Activated CD8-positive, alpha-beta T cell treated with anti-CD3 and anti-CD28 coated beads, Interleukin-2, amount 10 ng/mL, durations not matched to agents 7 days and 5 days (primary cell): Measurements from ENCODE around the gene ATE1. TPM values are rescaled to one million over a fixed set of nuclear protein-coding genes. Genes with fewer than 3 reads are reported as not detected.

ENCODE experiments used
- ATAC-seq: fragments of 150-1000 bp; cut with Tn5 transposase; one replicate; pipeline ENCODE4 v1.10.0; 2021; ENCODE audit warnings: moderate library complexity
- CTCF ChIA-PET: fragments of 350-600 bp; sonication (Branson Sonifier 250); formaldehyde crosslinking; loops from one replicate; lab custom pipeline; 2021; ENCODE audit warnings: antibody characterized with exemption; lab: Charles Lee
- POLR2A ChIA-PET: fragments of 350-600 bp; sonication (Branson Sonifier 250); formaldehyde crosslinking; loops from one replicate; lab custom pipeline; 2021; ENCODE audit warnings: antibody characterized with exemption; lab: Charles Lee
- DNase-seq: peaks from one replicate; pipeline ENCODE4 v3.0.0-alpha.2; 2020
- H3K27ac Mint-ChIP-seq: one replicate; pipeline ENCODE4 v1.8.0; 2021; ENCODE audit warnings: mild to moderate bottlenecking, mixed read lengths
- H3K27me3 Mint-ChIP-seq: one replicate; pipeline ENCODE4 v1.8.0; 2021; ENCODE audit warnings: low read depth, mixed read lengths
- H3K36me3 Mint-ChIP-seq: one replicate; pipeline ENCODE4 v1.8.0; 2021; ENCODE audit warnings: low read depth, mixed read lengths
- H3K4me1 Mint-ChIP-seq: one replicate; pipeline ENCODE4 v1.8.0; 2021; ENCODE audit warnings: low read depth, mixed read lengths
- H3K4me3 Mint-ChIP-seq: one replicate; pipeline ENCODE4 v1.8.0; 2021; ENCODE audit warnings: mild to moderate bottlenecking, mixed read lengths
- H3K9me3 Mint-ChIP-seq: one replicate; pipeline ENCODE4 v1.8.0; 2022; ENCODE audit warnings: mixed read lengths; ENCODE audit not compliant: insufficient read depth
- total RNA-seq, 2 experiments: library from RNA; stranded (reverse); gene quantifications; one replicate each; pipeline ENCODE4 v1.2.3, GENCODE V29; 2021

ATE1 gene
- total RNA-seq, 2 experiments from 2014 or later, result 20.2 to 26.0 TPM

DNA sequence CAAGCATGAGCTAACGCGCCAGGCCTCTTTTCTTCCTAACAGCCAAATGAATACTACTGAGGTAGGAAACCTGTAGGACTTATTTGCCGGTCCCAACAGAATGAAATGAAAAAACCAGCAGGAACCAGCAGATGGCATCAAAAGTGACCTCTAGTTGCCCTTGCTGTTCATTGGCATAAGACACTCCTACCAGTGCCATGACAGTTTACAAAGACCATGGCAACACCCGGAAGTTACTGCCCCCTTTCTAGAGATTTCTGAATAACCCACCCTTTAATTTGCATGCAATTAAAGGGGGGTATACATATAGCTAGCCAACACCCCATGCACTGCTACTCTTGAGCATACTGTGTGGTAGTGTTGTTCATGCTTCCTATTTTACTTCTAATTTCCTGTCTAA is 65.2 kb downstream of the ATE1 start:
- CTCF ChIA-PET, result no interaction called here
- peaks cover 4% of the 10 kb centered on the region for H3K9me3 Mint-ChIP-seq
- H3K27ac Mint-ChIP-seq, result no peak overlapping the region
- POLR2A ChIA-PET, result no interaction called here
- no peak for ATAC-seq
- DNase-seq, result no peak
- H3K27me3 Mint-ChIP-seq, result no peaks in the 10 kb centered on the region
- H3K4me1 Mint-ChIP-seq, result peaks cover 2% of the 10 kb centered on the region
- no peak overlapping the region for H3K4me3 Mint-ChIP-seq
- H3K36me3 Mint-ChIP-seq, result peaks cover 14% of the 10 kb centered on the region

- Mint-ChIP-seq H3K9me3 (peaks cover 4% of the 10 kb centered on the region), H3K36me3 (peaks cover 20% of the 10 kb centered on the region), H3K4me3 (no peak overlapping the region), H3K4me1 (peaks cover 2% of the 10 kb centered on the region), H3K27ac (no peak overlapping the region), H3K27me3 (no peaks in the 10 kb centered on the region)
- ATAC-seq, result no peak
- CTCF ChIA-PET, result no interaction called here
- DNase-seq, result no peak
- POLR2A ChIA-PET, result no interaction called here
Measured at GRCh38 chr10:121862042-121862441, 65.8 kb downstream of the ATE1 start.

GRCh38 chr10:121860810-121861209 is 67.0 kb downstream of the ATE1 start:
- Mint-ChIP-seq H3K4me3 (no peak overlapping the region), H3K27me3 (no peaks in the 10 kb centered on the region), H3K9me3 (peaks cover 4% of the 10 kb centered on the region), H3K4me1 (peaks cover 2% of the 10 kb centered on the region), H3K27ac (no peak overlapping the region), H3K36me3 (peaks cover 20% of the 10 kb centered on the region)
- ChIA-PET POLR2A (no interaction called here), CTCF (no interaction called here)
- ATAC-seq, result no peak
- no peak for DNase-seq

GRCh38 chr10:121854809-121855445 is 72.9 kb downstream of the ATE1 start:
- DNase-seq (no peak), ATAC-seq (no peak)
- Mint-ChIP-seq H3K9me3 (no peaks in the 10 kb centered on the region), H3K4me1 (no peaks in the 10 kb centered on the region), H3K36me3 (peaks cover 21% of the 10 kb centered on the region), H3K27me3 (no peaks in the 10 kb centered on the region), H3K4me3 (no peak overlapping the region), H3K27ac (no peak overlapping the region)
- ChIA-PET POLR2A (no interaction called here), CTCF (interaction anchor here (0.9 to 1.5 kb wide), 2 partner anchors 11 to 12 kb away, joined by 3 read pairs; no protein-coding TSS in a partner anchor)

DNA sequence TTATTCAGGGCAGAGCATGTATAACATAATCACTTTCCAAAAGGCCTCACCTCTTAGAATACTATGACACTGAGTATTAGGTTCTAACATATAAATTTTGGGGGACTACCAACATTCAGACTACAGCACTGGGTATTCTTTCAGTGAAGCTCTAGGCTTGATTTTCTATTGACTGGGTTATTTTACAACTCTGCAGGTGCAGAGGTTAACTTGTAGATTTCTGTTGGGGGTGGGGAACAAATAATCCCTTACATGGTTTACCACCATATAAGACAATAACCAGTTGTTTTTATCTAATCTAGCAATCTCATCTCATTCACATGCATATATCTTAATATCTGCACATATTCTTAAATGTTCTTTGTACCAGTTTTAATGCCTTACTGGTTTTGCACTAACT is 73.9 kb downstream of the ATE1 start:
- H3K27me3 Mint-ChIP-seq, result no peaks in the 10 kb centered on the region
- no peak overlapping the region for H3K4me3 Mint-ChIP-seq
- ChIA-PET POLR2A (no interaction called here), CTCF (interaction anchor here (0.6 to 1.5 kb wide), 2 partner anchors 12 to 29 kb away, joined by 3 to 4 read pairs; no protein-coding TSS in a partner anchor)
- peaks cover 28% of the 10 kb centered on the region for H3K36me3 Mint-ChIP-seq
- H3K4me1 Mint-ChIP-seq, result no peaks in the 10 kb centered on the region
- no peak for DNase-seq
- no peaks in the 10 kb centered on the region for H3K9me3 Mint-ChIP-seq
- H3K27ac Mint-ChIP-seq, result no peak overlapping the region
- no peak for ATAC-seq

GRCh38 chr10:121851786-121852185 is 76.0 kb downstream of the ATE1 start:
- DNase-seq (no peak), ATAC-seq (no peak)
- no peak overlapping the region for H3K4me3 Mint-ChIP-seq
- H3K27ac Mint-ChIP-seq, result no peak overlapping the region
- H3K4me1 Mint-ChIP-seq, result no peaks in the 10 kb centered on the region
- POLR2A ChIA-PET, result interaction anchor here (1.0 kb wide), 1 partner anchor 31 kb away, joined by 3 read pairs; no protein-coding TSS in a partner anchor
- H3K36me3 Mint-ChIP-seq, result peaks cover 23% of the 10 kb centered on the region
- no peaks in the 10 kb centered on the region for H3K27me3 Mint-ChIP-seq
- H3K9me3 Mint-ChIP-seq, result no peaks in the 10 kb centered on the region
- CTCF ChIA-PET, result interaction anchor here (1.1 kb wide), 1 partner anchor 49 kb away, joined by 4 read pairs; no protein-coding TSS in a partner anchor

GRCh38 chr10:121848082-121848481 is 79.7 kb downstream of the ATE1 start:
- Mint-ChIP-seq H3K4me1 (peaks cover 11% of the 10 kb centered on the region), H3K27ac (no peak overlapping the region), H3K9me3 (peaks cover 19% of the 10 kb centered on the region), H3K36me3 (peaks cover 42% of the 10 kb centered on the region), H3K27me3 (no peaks in the 10 kb centered on the region), H3K4me3 (no peak overlapping the region)
- POLR2A ChIA-PET, result no interaction called here
- CTCF ChIA-PET, result no interaction called here
- DNase-seq, result no peak
- no peak for ATAC-seq

DNA sequence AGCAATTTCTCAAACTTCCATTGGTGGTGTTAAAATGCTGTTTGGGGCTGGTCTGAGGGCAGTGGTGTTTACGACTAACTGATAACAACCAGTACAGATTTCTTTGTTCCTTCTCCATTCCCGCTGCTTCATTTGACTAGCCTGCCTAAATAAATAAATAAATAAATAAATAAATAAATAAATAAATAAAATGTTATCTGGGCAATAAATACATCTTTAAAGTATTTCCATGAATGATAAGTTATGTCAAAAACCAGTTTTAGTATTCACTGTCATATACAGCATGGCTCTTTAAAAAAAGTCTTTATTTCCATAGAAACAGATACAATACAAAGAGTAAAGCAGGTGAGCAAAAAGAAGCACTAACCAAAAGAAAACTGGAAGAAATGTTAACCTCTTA is 81.3 kb downstream of the ATE1 start:
- DNase-seq (no peak), ATAC-seq (no peak)
- ChIA-PET POLR2A (no interaction called here), CTCF (no interaction called here)
- H3K4me3 Mint-ChIP-seq, result no peak overlapping the region
- H3K36me3 Mint-ChIP-seq, result peaks cover 42% of the 10 kb centered on the region
- no peak overlapping the region for H3K27ac Mint-ChIP-seq
- peaks cover 19% of the 10 kb centered on the region for H3K9me3 Mint-ChIP-seq
- H3K4me1 Mint-ChIP-seq, result peaks cover 11% of the 10 kb centered on the region
- no peaks in the 10 kb centered on the region for H3K27me3 Mint-ChIP-seq

- peaks cover 19% of the 10 kb centered on the region for H3K9me3 Mint-ChIP-seq
- peaks cover 11% of the 10 kb centered on the region for H3K4me1 Mint-ChIP-seq
- no peak overlapping the region for H3K4me3 Mint-ChIP-seq
- ChIA-PET CTCF (no interaction called here), POLR2A (interaction anchor here (0.6 kb wide), 1 partner anchor 1223 kb away, joined by 3 read pairs; no protein-coding TSS in a partner anchor)
- H3K27ac Mint-ChIP-seq, result no peak overlapping the region
- DNase-seq (no peak), ATAC-seq (no peak)
- peaks cover 39% of the 10 kb centered on the region for H3K36me3 Mint-ChIP-seq
- H3K27me3 Mint-ChIP-seq, result no peaks in the 10 kb centered on the region
Measured at GRCh38 chr10:121845044-121845784, 82.6 kb downstream of the ATE1 start.

DNA sequence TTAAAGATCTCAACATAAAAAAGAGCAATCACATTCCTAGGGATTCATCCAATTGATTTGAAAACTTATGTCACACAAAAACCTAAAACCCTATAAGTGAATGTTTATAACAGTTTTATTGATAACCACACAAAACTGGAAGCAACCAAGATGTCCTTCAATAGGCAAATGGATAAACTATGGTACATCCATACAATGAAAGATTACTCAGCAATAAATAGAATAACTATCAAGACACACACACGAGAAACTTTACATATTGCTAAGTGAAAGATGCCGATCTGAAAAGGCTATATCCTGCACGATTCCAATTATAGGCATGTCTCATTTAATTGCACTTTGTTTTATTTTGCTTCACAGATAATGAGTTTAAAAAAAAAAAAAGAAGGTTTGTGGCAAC is 83.3 kb downstream of the ATE1 start:
- Mint-ChIP-seq H3K4me1 (peaks cover 11% of the 10 kb centered on the region), H3K27me3 (no peaks in the 10 kb centered on the region), H3K27ac (no peak overlapping the region), H3K36me3 (peaks cover 34% of the 10 kb centered on the region), H3K4me3 (no peak overlapping the region), H3K9me3 (peaks cover 19% of the 10 kb centered on the region)
- POLR2A ChIA-PET, result no interaction called here
- no peak for ATAC-seq
- CTCF ChIA-PET, result interaction anchor here (0.6 kb wide), 1 partner anchor 17 kb away, joined by 3 read pairs; no protein-coding TSS in a partner anchor
- no peak for DNase-seq

GRCh38 chr10:121843379-121843778 is 84.5 kb downstream of the ATE1 start:
- ChIA-PET CTCF (no interaction called here), POLR2A (no interaction called here)
- DNase-seq, result no peak
- Mint-ChIP-seq H3K4me3 (no peak overlapping the region), H3K27me3 (no peaks in the 10 kb centered on the region), H3K9me3 (peaks cover 19% of the 10 kb centered on the region), H3K27ac (no peak overlapping the region), H3K4me1 (peaks cover 14% of the 10 kb centered on the region), H3K36me3 (peaks cover 30% of the 10 kb centered on the region)
- no peak for ATAC-seq

GRCh38 chr10:121841862-121842261 is 86.0 kb downstream of the ATE1 start:
- Mint-ChIP-seq H3K27me3 (no peaks in the 10 kb centered on the region), H3K36me3 (peaks cover 26% of the 10 kb centered on the region), H3K4me1 (peaks cover 14% of the 10 kb centered on the region), H3K27ac (no peak overlapping the region), H3K4me3 (no peak overlapping the region), H3K9me3 (peaks cover 19% of the 10 kb centered on the region)
- DNase-seq, result no peak
- CTCF ChIA-PET, result interaction anchor here (0.9 to 1.3 kb wide), 4 partner anchors 13 to 58 kb away, joined by 3 read pairs; no protein-coding TSS in a partner anchor
- POLR2A ChIA-PET, result no interaction called here
- ATAC-seq, result no peak
